Activated CD8-positive, alpha-beta memory T cell treated with anti-CD3 and anti-CD28 coated beads for 1 hour (primary cell): ENCODE results near the gene SUPT3H.

ENCODE experiments used
- DNase-seq, 2 donors: peaks; one replicate each; pipeline ENCODE4 v3.0.0-alpha.2; 2020; ENCODE audit warnings: low read depth in 1 of 2; ENCODE audit errors: extremely low read depth in 1 of 2

The SUPT3H gene

DNA sequence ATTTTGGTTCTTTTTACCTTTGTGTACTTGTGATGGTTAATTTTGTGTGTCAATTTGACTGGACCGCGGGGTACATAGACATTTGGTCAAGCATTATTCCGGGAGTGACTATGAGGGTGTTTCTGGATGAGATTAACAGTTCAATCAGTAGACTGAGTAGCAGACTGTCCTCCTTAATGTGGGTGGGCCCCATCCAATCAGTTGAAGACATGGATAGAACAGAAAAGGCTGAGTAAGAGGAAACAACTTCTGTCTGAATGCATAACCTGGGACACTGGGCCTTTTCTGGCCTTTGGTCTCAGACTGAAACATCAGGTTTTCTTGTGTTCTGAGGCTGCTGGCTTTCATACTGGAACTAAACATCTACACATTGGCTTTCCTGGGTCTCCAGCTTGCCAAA, 353.1 kb downstream of the SUPT3H start:
- no peak for DNase-seq

DNA sequence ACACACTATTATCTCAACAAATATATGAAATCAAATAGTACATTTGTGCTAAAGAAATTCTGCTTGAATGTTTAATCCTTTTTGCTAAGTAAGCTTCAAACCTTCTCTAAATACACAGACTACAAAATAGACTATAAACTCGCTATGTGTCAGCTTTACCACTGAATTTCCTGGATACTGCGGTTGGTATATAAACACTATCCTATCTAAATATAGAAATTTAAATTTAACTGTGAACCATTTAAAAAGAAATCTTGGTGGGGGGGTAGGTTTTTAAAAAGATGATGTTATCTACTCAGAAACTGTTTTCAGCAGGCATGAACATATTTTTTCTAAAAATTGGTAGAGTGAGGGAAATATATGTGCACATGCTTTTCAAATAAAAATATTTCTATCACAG, 356.1 kb downstream of the SUPT3H start:
- DNase-seq, result no peak

DNA sequence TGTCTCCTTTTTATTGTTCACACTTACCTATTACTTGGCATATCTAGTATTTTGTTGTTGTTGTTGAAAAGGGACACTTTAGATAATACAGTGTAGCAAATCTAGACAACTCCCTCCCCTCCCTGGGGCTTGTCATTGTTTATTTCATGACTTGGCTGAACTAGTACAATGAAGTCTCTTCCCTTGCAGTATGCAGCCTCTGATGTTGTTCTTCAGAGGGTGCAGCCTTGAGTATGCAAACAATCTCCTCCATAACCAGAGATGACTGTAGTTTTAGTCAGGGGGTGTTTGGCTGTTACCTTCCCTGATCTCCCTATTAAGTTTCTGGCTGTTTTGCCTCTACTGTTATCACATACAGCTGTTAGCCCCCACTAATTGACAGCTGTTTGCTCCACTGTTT, 365.0 kb downstream of the SUPT3H start:
- no peak for DNase-seq

DNA sequence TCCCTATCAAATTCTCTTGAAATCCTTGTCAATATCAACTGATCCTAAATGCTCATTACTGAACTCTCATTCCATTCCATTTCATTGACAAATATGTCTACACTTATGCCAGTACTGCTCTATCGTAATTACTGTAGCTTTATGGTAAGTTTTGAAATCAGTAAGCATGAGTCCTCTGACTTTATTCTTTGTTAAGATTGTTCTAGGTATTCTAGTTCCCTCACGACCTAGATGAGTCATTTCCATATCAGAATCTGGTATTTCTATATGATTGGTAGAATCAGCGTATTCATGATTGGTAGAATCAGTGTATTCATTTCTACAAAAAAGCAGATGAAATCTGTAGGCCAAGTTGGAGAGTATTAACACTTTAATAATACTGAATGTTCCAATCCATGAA, 368.2 kb downstream of the SUPT3H start:
- no peak for DNase-seq

DNA sequence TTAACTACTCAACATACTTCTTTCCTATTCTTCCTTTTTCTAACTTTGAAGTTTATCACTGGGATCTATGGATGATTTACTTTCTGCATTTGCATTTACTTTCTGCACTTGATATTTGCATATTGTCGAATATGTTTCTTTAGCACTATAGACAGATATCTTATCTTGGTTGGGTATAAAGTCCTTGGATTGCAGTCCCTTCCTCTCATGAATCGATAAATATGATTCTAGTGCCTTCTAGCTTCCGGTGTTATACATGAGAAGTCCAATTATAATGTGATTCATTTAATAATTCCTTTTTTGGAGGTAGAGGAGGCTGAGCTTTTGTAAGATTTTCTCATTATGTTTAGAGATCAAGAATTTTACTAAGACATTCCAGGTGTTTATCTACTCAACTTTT, 370.8 kb downstream of the SUPT3H start:
- DNase-seq, result no peak

DNA sequence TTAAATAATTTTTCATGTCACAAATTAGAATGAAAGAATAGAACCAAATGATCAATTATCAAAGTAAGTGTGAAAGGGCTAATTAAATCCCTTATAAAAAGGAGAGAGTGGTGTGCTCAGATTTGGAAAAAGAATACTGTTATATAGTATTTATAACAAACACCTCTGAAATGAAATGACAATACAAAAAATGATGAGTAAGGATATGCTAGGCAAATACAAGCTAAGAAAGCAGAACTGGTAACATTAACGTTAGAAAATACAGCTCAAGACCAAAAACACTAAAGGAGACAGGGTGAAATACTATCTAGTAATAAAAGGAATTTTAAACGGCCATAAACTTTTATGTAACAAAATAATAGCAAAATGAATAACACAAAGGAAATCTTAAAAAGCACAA, 373.8 kb downstream of the SUPT3H start:
- DNase-seq, result no peak

DNA sequence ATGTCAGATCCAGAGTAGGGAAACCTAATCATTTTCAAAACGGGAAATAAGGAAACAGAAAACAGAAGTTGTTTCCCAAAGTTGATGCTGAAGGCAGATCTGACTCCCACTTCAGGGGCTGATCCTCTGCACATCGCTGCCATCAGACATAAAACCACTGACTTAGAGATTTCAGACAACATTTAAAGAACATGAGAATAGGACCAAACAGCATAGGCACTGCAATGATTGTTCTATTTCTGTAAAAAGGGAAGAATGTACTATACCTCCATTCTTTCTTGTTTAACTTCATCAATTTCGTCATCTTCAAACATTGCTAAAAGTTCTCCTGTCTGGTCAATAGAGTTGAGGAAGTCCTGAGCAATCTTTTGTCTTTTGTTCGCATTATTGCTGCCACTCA, 374.3 kb downstream of the SUPT3H start:
- no peak for DNase-seq

DNA sequence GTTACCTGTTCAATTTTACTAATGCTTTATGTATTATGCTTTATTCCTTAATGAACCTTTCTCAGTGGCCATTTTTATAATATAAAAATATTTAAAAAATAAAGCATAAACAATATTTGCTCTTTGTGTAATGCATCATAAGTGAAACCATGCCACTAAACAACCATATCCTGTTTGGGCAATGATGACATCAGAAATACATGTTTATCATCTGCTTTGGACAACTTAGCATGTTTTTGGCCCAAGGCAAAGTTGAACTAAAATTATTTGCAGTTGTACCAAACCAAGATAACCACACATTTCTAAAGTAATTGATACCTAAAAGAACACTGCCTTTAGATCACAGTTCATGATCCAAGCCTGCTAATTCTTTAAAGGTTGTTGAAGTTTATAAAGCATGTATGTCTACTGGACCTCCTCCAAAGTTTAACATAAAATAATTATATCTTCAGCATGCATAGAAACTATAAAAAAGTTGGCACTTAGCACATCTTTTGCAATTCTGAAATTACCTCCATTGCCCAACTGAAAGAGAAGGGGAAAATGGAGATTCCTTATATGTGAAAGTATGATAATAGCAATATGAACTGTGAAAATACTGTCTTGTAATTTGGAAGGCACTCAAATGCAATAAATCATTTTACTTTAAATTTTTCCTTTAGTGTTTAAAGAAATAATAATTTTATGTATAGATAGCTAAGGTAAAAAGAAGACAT, 375.2 kb downstream of the SUPT3H start:
- DNase-seq, result no peak

DNA sequence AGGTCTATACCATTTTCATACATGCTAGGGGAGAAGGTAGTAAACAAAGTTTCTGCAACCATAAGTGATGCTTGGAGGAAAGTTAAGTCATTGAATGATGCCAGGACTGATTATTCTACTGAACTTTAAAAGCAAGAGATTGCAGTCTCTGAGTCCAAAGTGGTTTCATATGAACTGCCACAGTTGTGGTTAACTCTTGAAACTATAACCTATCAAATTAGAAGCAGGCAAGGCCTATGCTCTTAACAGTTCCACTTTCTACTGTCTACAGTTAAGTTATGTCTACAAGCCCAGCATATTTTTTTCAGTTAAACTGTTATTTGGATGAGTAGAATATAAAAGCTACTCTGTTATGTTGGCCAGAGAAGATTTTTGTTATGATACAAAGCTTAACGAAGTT, 376.1 kb downstream of the SUPT3H start:
- no peak for DNase-seq

DNA sequence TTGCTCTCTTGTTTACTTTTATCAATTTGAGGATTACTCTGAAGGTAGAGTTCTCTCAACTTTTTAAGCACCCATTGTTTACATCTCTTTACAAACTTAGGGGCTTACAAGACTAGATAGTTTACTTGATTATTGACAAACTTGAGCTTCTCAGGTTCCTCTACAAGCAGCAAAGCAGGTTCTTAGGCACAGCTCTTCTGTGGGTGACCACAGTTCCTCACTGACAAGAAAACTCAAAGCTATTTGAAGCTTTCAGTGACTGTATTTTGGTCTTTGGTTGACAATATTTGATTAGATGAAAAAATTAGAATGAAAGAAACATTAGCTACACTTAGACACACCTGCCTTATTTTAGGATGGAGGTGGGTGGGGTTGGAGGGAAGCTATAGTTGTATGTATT, 376.9 kb downstream of the SUPT3H start:
- no peak for DNase-seq

DNA sequence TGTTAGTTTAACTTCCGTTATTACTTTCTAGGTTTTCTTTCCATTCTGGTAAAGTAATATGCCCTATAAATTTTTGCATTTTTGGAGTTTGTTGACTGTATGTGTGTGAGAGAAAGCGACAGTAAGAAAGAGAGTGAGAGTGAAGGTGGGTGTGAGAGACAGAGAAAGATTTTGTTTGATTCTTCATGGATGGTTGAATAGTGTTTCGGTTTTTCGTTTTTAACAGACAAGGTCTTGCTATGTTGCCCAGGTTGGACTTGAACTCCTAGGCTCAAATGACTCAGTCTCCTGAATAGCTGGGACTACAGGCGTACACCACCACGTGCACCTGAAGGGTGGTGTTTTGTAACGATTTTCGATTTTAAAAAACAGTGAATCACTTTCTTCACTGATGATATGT, 378.7 kb downstream of the SUPT3H start:
- no peak for DNase-seq

DNA sequence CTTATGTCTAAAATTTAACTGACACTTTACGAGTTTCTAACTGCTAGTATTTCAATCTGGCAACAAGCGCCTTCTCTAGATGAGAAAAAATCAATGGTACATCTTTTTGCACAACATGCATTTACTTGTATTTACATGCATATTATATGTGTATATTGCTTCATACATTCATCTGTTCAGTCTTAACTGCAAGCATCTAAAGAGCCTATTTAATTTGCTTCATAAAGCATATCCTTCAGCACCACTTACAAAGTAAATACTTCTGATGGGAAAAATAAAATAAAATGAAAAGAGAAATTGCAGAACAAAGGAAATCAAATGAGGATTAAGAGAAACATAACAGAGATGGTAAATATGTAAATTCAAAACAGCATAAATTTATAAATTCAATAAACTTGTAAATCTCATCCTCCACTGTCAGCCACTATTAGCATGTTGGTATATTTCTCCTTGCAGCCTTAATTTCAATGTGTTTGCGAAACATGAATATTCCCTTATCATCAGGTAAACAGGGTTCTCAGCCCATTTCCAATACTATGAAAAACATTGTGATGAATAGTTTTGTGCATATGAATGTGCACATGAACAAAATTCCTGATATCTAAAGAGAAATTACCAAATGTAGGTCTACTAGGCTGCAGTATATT, 382.1 kb downstream of the SUPT3H start:
- no peak for DNase-seq

DNA sequence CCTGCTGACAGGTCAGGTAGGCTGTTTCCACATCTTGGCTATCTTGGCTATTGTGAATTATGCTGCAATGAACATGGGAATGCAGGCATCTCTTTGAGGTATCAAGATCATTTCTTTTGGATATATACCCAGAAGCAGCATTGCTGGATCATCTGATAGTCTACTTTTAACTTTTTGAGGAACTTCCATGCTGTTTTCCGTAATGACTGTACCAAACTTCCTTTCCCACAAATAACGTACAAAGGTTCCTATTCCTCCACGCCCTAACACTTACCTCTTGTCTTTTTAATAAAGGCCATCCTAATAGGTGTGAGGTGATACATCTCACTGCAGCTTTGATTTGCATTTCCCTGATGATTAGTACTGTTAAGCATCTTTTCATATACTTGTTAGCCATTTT, 388.3 kb downstream of the SUPT3H start:
- DNase-seq, result no peak

DNA sequence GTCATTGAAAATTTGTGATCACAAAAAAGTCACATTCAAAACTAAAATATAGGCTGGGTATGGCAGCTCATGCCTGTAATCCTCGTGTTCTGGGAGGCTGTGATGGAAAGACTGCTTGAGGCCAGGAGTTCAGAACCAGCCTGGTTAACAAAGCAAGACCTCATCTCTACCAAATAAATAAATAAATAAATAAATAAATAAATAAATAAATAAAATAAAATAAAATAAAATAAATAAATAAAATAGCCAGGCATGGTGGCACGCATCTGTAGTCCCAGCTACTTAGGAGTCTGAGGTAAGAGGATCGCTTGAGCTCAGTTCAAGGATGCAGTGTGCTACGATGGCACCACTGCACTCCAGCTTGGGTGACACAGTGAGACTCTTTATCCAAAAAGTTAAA, 392.7 kb downstream of the SUPT3H start:
- no peak for DNase-seq

DNA sequence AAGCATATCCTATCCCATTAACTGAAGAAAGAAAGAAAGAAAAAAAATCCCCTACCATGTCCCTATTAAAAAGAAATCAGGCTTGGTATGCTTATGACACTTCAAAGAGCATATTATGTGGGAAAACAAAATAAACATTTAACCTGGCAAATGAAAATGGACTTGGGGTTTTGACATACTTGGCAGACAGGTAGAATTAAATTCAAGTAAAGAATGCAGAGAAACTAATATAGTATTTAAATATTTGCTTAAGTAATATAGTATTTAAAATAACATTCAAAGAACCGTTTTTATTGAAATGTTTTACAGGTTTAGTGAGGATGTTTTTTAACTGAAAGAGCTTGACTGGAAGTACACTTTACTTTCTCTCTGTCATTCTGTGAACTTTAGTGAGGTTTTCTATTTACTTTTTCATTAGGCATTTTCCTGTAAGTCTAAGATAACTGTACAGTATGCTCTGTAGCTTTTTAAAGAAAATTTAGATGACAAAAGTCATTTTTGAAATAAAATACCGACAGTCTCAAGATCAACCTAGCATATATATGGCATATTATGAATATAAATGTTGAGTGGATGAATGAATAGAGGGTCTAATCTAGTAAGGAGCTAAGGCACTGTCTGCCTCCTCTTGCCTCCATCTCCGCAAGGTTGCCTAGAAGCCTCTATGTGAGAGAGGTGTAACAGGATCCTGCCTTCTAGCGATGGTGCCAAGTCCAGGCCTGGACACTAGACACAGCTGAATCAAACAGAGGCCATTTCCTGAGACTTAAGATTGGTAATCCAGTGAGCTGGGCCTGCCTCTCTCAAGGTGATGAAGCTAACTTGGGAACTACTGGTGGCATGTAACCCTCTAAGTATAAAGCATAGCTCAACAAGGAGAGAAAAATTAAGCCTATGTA, 394.0 kb downstream of the SUPT3H start:
- DNase-seq, result no peak

DNA sequence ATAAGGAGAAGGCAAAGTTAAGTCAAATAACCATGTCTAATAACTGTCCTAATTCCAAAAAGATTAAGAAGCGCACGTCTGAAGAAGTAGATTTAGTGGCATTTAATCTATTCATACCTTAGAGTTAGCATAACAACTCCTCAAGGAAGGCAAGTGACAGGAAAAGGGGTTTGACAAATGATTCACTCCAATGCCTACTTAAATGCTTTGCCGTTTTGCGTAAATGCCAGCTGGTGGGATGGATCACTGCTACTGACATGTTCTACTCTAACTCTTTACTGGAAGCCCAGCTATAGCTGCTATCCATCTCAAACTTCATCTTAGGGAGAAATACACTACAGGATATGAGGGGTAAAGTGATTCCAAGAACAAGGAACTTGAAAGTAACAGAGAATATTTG, 396.9 kb downstream of the SUPT3H start:
- DNase-seq, result no peak

DNA sequence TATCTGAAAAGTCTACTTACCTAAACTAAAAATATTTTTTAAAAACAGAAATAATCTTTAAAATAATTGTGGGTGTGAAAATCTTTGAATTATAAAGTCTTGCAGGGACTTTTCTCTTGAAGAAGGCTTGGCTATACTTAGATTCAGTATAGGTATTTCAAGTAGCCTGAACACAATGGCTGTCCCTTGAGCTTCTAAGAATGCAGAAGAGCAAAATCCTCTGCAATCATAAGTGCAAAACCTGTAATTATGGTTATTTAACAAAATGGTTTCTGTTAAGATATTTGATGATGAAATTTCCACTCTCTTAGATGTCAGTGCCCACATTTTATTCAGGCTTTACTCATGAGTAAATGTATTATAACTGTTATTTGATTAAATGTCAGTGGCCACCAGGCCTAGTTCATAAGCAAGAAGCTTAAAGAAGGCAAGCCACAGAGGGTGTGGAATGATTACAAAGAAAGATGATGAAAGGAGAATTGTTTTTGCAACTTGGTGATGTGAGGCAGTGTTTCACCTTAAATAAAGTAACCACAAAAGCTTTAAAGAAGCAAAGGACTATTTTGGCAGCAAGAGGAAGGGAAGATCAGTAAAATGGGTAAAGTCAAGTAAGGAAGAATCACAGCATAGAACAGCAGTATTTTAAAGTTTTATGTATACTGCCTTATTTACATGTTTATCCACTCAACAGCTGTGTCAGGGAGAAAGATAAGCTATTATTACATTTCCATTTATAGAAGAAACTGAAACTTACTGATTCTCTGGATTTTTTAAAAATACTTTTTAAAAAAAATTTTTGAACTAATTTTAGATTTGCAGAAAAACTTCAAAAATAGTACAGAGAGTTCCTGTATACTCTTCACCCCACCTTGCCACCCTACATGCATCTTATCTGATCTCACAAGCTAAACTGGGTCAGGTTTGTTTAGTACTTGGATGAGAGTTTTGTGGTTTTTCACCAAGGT, 400.8 kb downstream of the SUPT3H start:
- no peak for DNase-seq

DNA sequence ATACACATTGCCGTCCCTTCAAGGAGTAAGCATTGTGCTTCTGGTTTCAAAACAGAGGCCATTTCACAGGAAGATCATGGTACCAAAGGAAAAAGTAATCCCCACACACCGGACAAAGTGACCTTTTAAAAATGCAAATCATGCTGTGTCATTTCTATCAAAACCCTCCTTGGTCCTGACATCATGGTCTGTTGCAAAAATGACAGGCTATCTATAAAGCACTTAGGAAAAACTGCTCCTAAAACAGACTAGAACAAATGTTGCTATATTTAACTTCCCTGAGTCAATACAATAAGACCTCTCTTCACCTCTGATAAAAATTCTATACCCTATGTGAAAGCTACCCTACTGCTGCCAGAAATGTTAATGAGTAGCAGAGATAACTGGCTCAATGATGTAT, 403.2 kb downstream of the SUPT3H start:
- no peak for DNase-seq

DNA sequence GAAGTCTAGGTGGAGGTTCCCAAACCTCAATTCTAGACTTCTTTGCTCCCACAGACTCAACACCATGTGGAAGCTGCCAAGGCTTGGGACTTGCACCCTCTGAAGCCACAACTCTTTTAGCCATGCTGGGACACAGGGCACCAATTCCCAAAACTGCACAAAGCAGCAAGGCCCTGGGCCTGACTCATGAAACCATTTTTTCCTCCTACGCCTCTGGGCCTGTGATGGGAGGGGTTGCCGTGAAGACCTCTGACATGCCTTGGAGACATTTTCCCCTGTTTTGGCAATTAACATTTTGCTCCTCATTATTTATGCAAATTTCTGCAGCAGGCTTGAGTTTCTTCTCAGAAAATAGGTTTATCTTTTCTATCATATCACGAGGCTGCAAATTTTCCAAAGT, 405.0 kb downstream of the SUPT3H start:
- no peak for DNase-seq

DNA sequence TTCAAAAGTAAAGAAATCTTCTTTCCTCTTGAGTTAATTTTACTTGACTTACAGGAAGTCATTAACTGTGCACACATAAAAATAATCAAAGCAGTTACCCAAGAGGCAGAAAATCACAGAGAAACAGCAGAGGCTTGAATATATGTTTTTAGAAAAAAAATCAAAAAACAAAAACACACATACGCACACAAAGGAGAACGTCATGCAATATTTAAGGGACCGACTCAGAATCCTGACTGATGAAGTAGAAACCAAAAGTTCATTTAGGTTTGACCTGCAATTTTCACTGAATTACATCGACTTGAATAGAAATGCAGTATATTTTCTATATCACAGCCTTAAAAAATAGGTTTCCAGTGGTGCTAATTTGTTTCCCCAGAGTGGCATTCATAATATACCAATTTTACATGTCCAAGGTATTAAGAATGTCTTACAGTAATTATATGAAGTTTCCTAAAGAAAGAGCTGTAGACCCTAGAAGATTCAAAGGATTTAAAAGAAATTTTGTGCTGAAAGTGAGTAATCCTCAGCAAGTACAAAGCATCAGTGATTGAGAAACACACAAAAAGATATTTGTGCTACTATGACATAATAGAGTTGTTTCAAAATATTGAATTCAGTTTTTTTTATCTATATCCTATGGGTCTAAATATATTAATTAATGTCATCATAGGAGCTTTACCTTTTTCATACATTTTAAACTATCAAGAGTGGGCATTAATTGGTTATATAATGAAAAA, 408.1 kb downstream of the SUPT3H start:
- DNase-seq, result no peak
